Globus pallidus (tissue), 1 donor: ENCODE results near the gene NUDT17.

Source experiments
- DNase-seq: peaks from one replicate; pipeline ENCODE4 v3.0.0-alpha.2; 2015; ENCODE audit warnings: low spot score

Gene NUDT17

GRCh38 chr1:145891143-145891542, 45.7 kb downstream of the NUDT17 start:
- no peak for DNase-seq

GRCh38 chr1:145891587-145892485, 46.4 kb downstream of the NUDT17 start:
- peak; percentile 88 for DNase-seq

- no peak for DNase-seq
Measured at GRCh38 chr1:145892486-145893087, 47.2 kb downstream of the NUDT17 start.

- DNase-seq = no peak
Measured at GRCh38 chr1:145893306-145894055, 48.1 kb downstream of the NUDT17 start.

GRCh38 chr1:145895471-145895870, 50.0 kb downstream of the NUDT17 start:
- DNase-seq = no peak

- DNase-seq = no peak
Measured at GRCh38 chr1:145897969-145898368, 52.5 kb downstream of the NUDT17 start.
